HG02943 (cell line): Measurements from ENCODE around the gene GSC2.

Experiments used
- ATAC-seq: cut with Tn5 transposase; IDR thresholded peaks from one replicate; pipeline ENCODE4 v1.9.1; 2021; ENCODE audit warnings: mild to moderate bottlenecking, low read depth, moderate library complexity; ENCODE audit not compliant: unreplicated experiment

The GSC2 gene

GRCh38 chr22:19122143-19122751 lies 27.8 kb downstream of the GSC2 start, which contains the start of gene DGCR2:
Gene DGCR2, minus strand, starts transcription at chr22:19122412. Its CDS starts 206 bp downstream, at chr22:19122206.
- ATAC-seq: peak; percentile 75

- peak; percentile 9 for ATAC-seq
Measured at GRCh38 chr22:19121631-19122142, 28.4 kb downstream of the GSC2 start.

- ATAC-seq: no peak
Measured at GRCh38 chr22:19120829-19121630, 29.1 kb downstream of the GSC2 start.

- no peak for ATAC-seq
Measured at GRCh38 chr22:19119949-19120348, 30.1 kb downstream of the GSC2 start.

- ATAC-seq: no peak
Measured at GRCh38 chr22:19118329-19118880, 31.7 kb downstream of the GSC2 start.

- ATAC-seq: no peak
Measured at GRCh38 chr22:19117111-19117512, 33.0 kb downstream of the GSC2 start.

GRCh38 chr22:19115628-19116027 lies 34.5 kb downstream of the GSC2 start:
- ATAC-seq: no peak

GRCh38 chr22:19114984-19115552 lies 35.0 kb downstream of the GSC2 start:
- no peak for ATAC-seq

GRCh38 chr22:19113429-19113828 lies 36.7 kb downstream of the GSC2 start:
- no peak for ATAC-seq

GRCh38 chr22:19111584-19111983 lies 38.5 kb downstream of the GSC2 start:
- ATAC-seq: no peak

- ATAC-seq: no peak
Measured at GRCh38 chr22:19111140-19111539, 39.0 kb downstream of the GSC2 start.

GRCh38 chr22:19110646-19111045 lies 39.4 kb downstream of the GSC2 start:
- no peak for ATAC-seq

- no peak for ATAC-seq
Measured at GRCh38 chr22:19110064-19110458, 40.0 kb downstream of the GSC2 start.

GRCh38 chr22:19109198-19110063 lies 40.7 kb downstream of the GSC2 start:
- ATAC-seq: no peak

- no peak for ATAC-seq
Measured at GRCh38 chr22:19108807-19109197, 41.3 kb downstream of the GSC2 start.

- ATAC-seq: no peak
Measured at GRCh38 chr22:19107730-19108074, 42.4 kb downstream of the GSC2 start.

- no peak for ATAC-seq
Measured at GRCh38 chr22:19106886-19107729, 43.0 kb downstream of the GSC2 start.

GRCh38 chr22:19105867-19106802 lies 44.0 kb downstream of the GSC2 start:
- no peak for ATAC-seq
